HEK293T (cell line): Measurements from ENCODE around the gene AMN.
"Not testable (repeated sequence)": the region's sequence is repeated elsewhere in the genome, so short reads cannot be mapped to it uniquely, and the experiment has no call there.

Experiments
- CTCF ChIA-PET: fragments of 350-600 bp; formaldehyde crosslinking; extraction: SDS; loops from one replicate; lab custom pipeline; 2021; ENCODE audit warnings: antibody characterized with exemption, inconsistent platforms; lab: Yijun Ruan, JAX
- POLR2A ChIA-PET: fragments of 350-600 bp; formaldehyde crosslinking; extraction: SDS; loops from one replicate; lab custom pipeline; 2020; ENCODE audit warnings: antibody characterized with exemption, inconsistent platforms; lab: Yijun Ruan, JAX
- DNase-seq: peaks from one replicate; pipeline ENCODE4 v3.0.0; 2012; ENCODE audit warnings: mixed read lengths; ENCODE audit errors: extremely low spot score
- ARNT ChIP-seq: fragments of 450-650 bp; IDR thresholded peaks from 2 replicates; pipeline ENCODE4 v1.6.1; 2017; ENCODE audit warnings: mild to moderate bottlenecking
- BHLHE40 ChIP-seq: fragments of 450-650 bp; IDR thresholded peaks from 2 replicates; pipeline ENCODE4 v1.6.1; 2016; ENCODE audit warnings: mild to moderate bottlenecking, moderate library complexity, borderline replicate concordance
- CTBP1 ChIP-seq: fragments of 450-650 bp; IDR thresholded peaks from 2 replicates; pipeline ENCODE4 v1.6.1; 2016; ENCODE audit warnings: borderline replicate concordance
- ELF4 ChIP-seq: fragments of 450-650 bp; IDR thresholded peaks from 2 replicates; pipeline ENCODE4 v1.6.1; 2017; ENCODE audit warnings: antibody characterized with exemption
- FOXA1 ChIP-seq: fragments of 450-650 bp; IDR thresholded peaks from 2 replicates; pipeline ENCODE4 v1.6.1; 2016; ENCODE audit warnings: mild to moderate bottlenecking
- FOXK2 ChIP-seq: fragments of 450-650 bp; IDR thresholded peaks from 2 replicates; pipeline ENCODE4 v1.6.1; 2016; ENCODE audit warnings: mild to moderate bottlenecking
- FOXM1 ChIP-seq: fragments of 450-650 bp; IDR thresholded peaks from 2 replicates; pipeline ENCODE4 v1.6.1; 2017; ENCODE audit warnings: mild to moderate bottlenecking, borderline replicate concordance
- HDGF ChIP-seq: fragments of 450-650 bp; IDR thresholded peaks from 2 replicates; pipeline ENCODE4 v1.6.1; 2017; ENCODE audit warnings: antibody characterized with exemption, borderline replicate concordance
- L3MBTL2 ChIP-seq: fragments of 450-650 bp; conservative IDR thresholded peaks from 2 replicates; pipeline ENCODE4 v1.6.1; 2016; ENCODE audit warnings: mild to moderate bottlenecking
- LEF1 ChIP-seq: fragments of 450-650 bp; IDR thresholded peaks from 2 replicates; pipeline ENCODE4 v1.6.1; 2017; ENCODE audit warnings: mild to moderate bottlenecking, borderline replicate concordance
- NFRKB ChIP-seq: fragments of 450-650 bp; IDR thresholded peaks from 2 replicates; pipeline ENCODE4 v1.6.1; 2016; ENCODE audit warnings: mild to moderate bottlenecking, moderate library complexity
- PKNOX1 ChIP-seq: fragments of 450-650 bp; IDR thresholded peaks from 2 replicates; pipeline ENCODE4 v1.6.1; 2016
- SP1 ChIP-seq: fragments of 450-650 bp; IDR thresholded peaks from 2 replicates; pipeline ENCODE4 v1.6.1; 2017
- SUZ12 ChIP-seq: fragments of 450-650 bp; IDR thresholded peaks from 2 replicates; pipeline ENCODE4 v1.6.1; 2016; ENCODE audit warnings: mild to moderate bottlenecking
- TARDBP ChIP-seq: fragments of 450-650 bp; IDR thresholded peaks from 2 replicates; pipeline ENCODE4 v1.6.1; 2016
- ZNF384 ChIP-seq: fragments of 450-650 bp; IDR thresholded peaks from 2 replicates; pipeline ENCODE4 v1.6.1; 2016

Gene AMN

GRCh38 chr14:102925646-102926045 lies 3.2 kb downstream of the AMN start:
- ChIA-PET POLR2A (no interaction called here), CTCF (interaction anchor here (1.9 to 2.0 kb wide), 2 partner anchors 9 to 231 kb away, joined by 6 to 7 read pairs; no protein-coding TSS in a partner anchor)
- no peak for TF ChIP-seq CTBP1
- no peak for TF ChIP-seq PKNOX1
- TF ChIP-seq NFRKB: no peak
- TF ChIP-seq ZNF384: no peak
- TF ChIP-seq SP1: no peak
- no peak for TF ChIP-seq LEF1
- TF ChIP-seq ELF4: no peak
- TF ChIP-seq FOXA1: no peak
- no peak for TF ChIP-seq HDGF
- no peak for TF ChIP-seq SUZ12
- no peak for TF ChIP-seq L3MBTL2
- TF ChIP-seq TARDBP: no peak
- TF ChIP-seq BHLHE40: no peak
- TF ChIP-seq ARNT: no peak
- TF ChIP-seq FOXK2: no peak
- no peak for TF ChIP-seq FOXM1
- DNase-seq: no peak

- TF ChIP-seq CTBP1 (no peak), TARDBP (no peak), FOXA1 (no peak), HDGF (no peak), SUZ12 (no peak), FOXM1 (no peak), PKNOX1 (no peak), ARNT (no peak), FOXK2 (no peak), BHLHE40 (no peak), SP1 (no peak)
- ChIA-PET CTCF (no interaction called here), POLR2A (no interaction called here)
- no peak for DNase-seq
These were observed 3.6 kb downstream of the AMN start for GRCh38 chr14:102926104-102926503.

- POLR2A ChIA-PET, CTCF ChIA-PET, DNase-seq: not testable (repeated sequence)
These were observed 4.4 kb downstream of the AMN start for GRCh38 chr14:102926840-102927239.

- CTCF ChIA-PET: no interaction called here
- POLR2A ChIA-PET: no interaction called here
- TF ChIP-seq FOXM1 (no peak), SP1 (no peak), NFRKB (no peak), HDGF (no peak), SUZ12 (no peak), CTBP1 (no peak), ARNT (no peak), TARDBP (no peak), LEF1 (no peak)
- no peak for DNase-seq
These were observed 4.9 kb downstream of the AMN start for GRCh38 chr14:102927346-102927877.

GRCh38 chr14:102927878-102928411 lies 5.5 kb downstream of the AMN start:
- no peak for DNase-seq
- no peak for TF ChIP-seq ZNF384
- TF ChIP-seq L3MBTL2: no peak
- TF ChIP-seq FOXK2: no peak
- TF ChIP-seq TARDBP: no peak
- no peak for TF ChIP-seq LEF1
- TF ChIP-seq SP1: no peak
- TF ChIP-seq NFRKB: no peak
- POLR2A ChIA-PET: no interaction called here
- CTCF ChIA-PET: no interaction called here

GRCh38 chr14:102928412-102929240 lies 6.2 kb downstream of the AMN start:
- ChIA-PET POLR2A (no interaction called here), CTCF (no interaction called here)
- no peak for DNase-seq
- TF ChIP-seq FOXM1: no peak
- TF ChIP-seq FOXK2: no peak
- no peak for TF ChIP-seq ELF4
- no peak for TF ChIP-seq FOXA1
- no peak for TF ChIP-seq BHLHE40
- TF ChIP-seq TARDBP: no peak
- no peak for TF ChIP-seq L3MBTL2
- TF ChIP-seq CTBP1: no peak
- TF ChIP-seq ZNF384: no peak
- no peak for TF ChIP-seq HDGF
- no peak for TF ChIP-seq NFRKB
- TF ChIP-seq LEF1: no peak
- TF ChIP-seq PKNOX1: no peak
- TF ChIP-seq SP1: no peak
- no peak for TF ChIP-seq ARNT
- no peak for TF ChIP-seq SUZ12
